Left colon (tissue), 2 donors: ENCODE measurements around the gene SLC7A5. TPM values are rescaled to one million over a fixed set of nuclear protein-coding genes. Genes with fewer than 3 reads are reported as not detected.

Experiments used
- ATAC-seq: fragments of 200-7000 bp; cut with Tn5 transposase; one replicate; pipeline ENCODE4 v1.9.1; 2020; ENCODE audit warnings: mild to moderate bottlenecking, moderate library complexity
- DNase-seq, 2 donors: peaks; one replicate each; pipeline ENCODE4 v3.0.0-alpha.2; 2020
- intact Hi-C, 2 donors: fragments of 100-400 bp; cut with DNase I in 1 of 2; cut with micrococcal nuclease in 1 of 2; formaldehyde crosslinking; loops; one replicate each; pipeline versions ENCODE4 v1.11.2 to v1.14.0; 2022; cut with DNase I, micrococcal nuclease
- total RNA-seq, 2 donors: library from RNA; stranded (reverse); fragmentation: NEBNext Ultra II Directional; extraction: Animal tissue kit (Norgen Biotek cat#: 25700); gene quantifications; one replicate each; pipeline ENCODE4 v1.2.1, GENCODE V29; 2021
- donor health status: DM: no; HTN: no; CAD: no.
- donor health status: DM: yes; HTN: yes; CAD: no.

The SLC7A5 gene
- total RNA-seq, 2 donors from 2014 or later = 3.6 to 11.2 TPM

GRCh38 chr16:87839542-87840270 is 29.6 kb downstream of the SLC7A5 start:
- intact Hi-C loops = no loop called here
- DNase-seq = no peak
- ATAC-seq = no peak

- no peak for DNase-seq
- ATAC-seq = peak; percentile 78
- intact Hi-C loops = no loop called here
Measured at GRCh38 chr16:87838643-87839541, 30.4 kb downstream of the SLC7A5 start.

GRCh38 chr16:87837627-87838289 is 31.5 kb downstream of the SLC7A5 start:
- intact Hi-C loops = no loop called here
- ATAC-seq (no peak), DNase-seq (no peak)

GRCh38 chr16:87836844-87837581 is 32.3 kb downstream of the SLC7A5 start:
- ATAC-seq = peak; percentile 46
- intact Hi-C loops = no loop called here
- no peak for DNase-seq

GRCh38 chr16:87836346-87836843 is 32.9 kb downstream of the SLC7A5 start:
- intact Hi-C loops = no loop called here
- no peak for ATAC-seq
- DNase-seq = no peak

- DNase-seq (no peak), ATAC-seq (no peak)
- intact Hi-C loops = no loop called here
Measured at GRCh38 chr16:87835882-87836331, 33.4 kb downstream of the SLC7A5 start.

GRCh38 chr16:87834668-87835473 is 34.4 kb downstream of the SLC7A5 start:
- intact Hi-C loops = no loop called here
- DNase-seq (peak in 1 of 2 donors; percentile 52), ATAC-seq (peak; percentile 29)

GRCh38 chr16:87834005-87834667 is 35.2 kb downstream of the SLC7A5 start:
- DNase-seq (no peak), ATAC-seq (no peak)
- intact Hi-C loops = no loop called here

- ATAC-seq (no peak), DNase-seq (no peak)
- intact Hi-C loops = no loop called here
Measured at GRCh38 chr16:87833548-87833947, 35.8 kb downstream of the SLC7A5 start.

GRCh38 chr16:87832741-87833502 is 36.4 kb downstream of the SLC7A5 start:
- ATAC-seq (no peak), DNase-seq (no peak)
- intact Hi-C loops = no loop called here

- ATAC-seq (no peak), DNase-seq (no peak)
- intact Hi-C loops = no loop called here
Measured at GRCh38 chr16:87832137-87832527, 37.2 kb downstream of the SLC7A5 start.

- intact Hi-C loops = no loop called here
- DNase-seq (no peak), ATAC-seq (no peak)
Measured at GRCh38 chr16:87831421-87832136, 37.7 kb downstream of the SLC7A5 start.

- intact Hi-C loops = no loop called here
- no peak for DNase-seq
- no peak for ATAC-seq
Measured at GRCh38 chr16:87830673-87831420, 38.5 kb downstream of the SLC7A5 start.

GRCh38 chr16:87829988-87830672 is 39.2 kb downstream of the SLC7A5 start:
- ATAC-seq (no peak), DNase-seq (no peak)
- intact Hi-C loops = no loop called here

GRCh38 chr16:87829622-87829980 is 39.7 kb downstream of the SLC7A5 start:
- intact Hi-C loops = no loop called here
- ATAC-seq (no peak), DNase-seq (no peak)
